SK-N-SH (cell line): ENCODE results near the gene SLC5A8. TPM values are rescaled to one million over a fixed set of nuclear protein-coding genes. Genes with fewer than 3 reads are reported as not detected.

Source experiments
- CTCF ChIA-PET: fragments of 300-600, 350-600 bp; formaldehyde crosslinking; extraction: SDS; loops from one replicate; lab custom pipeline; 2021; lab: Yijun Ruan, JAX
- POLR2A ChIA-PET: fragments of 350-600 bp; sonication (Branson Sonifier 250); formaldehyde crosslinking; extraction: SDS; loops from one replicate; lab custom pipeline; 2020; ENCODE audit warnings: antibody characterized with exemption, inconsistent platforms; lab: Yijun Ruan, JAX
- DNase-seq: peaks from one replicate; pipeline ENCODE4 v3.0.0; 2012
- H2AFZ ChIP-seq: fragments of 200-600 bp; sonication (generic); 2 replicates; pipeline ENCODE4 v1.8.1; 2016; ENCODE audit warnings: antibody characterized with exemption, mild to moderate bottlenecking, low read depth
- H3F3A ChIP-seq: fragments of 200-600 bp; sonication (generic); replicated peaks from 2 replicates; pipeline ENCODE3; 2016; ENCODE audit warnings: antibody characterized with exemption, mild to moderate bottlenecking; ENCODE audit not compliant: insufficient read depth
- H3K27ac ChIP-seq, 2 experiments: fragments of 200-500 bp in 1 of 2; fragments of 200-600 bp in 1 of 2; sonication (Bioruptor generic) in 1 of 2; sonication (generic), shearing (Covaris generic) in 1 of 2; 2 replicates each; pipeline versions ENCODE4 v1.5.1 to v1.6.1; 2014 to 2016; ENCODE audit warnings: low read depth in 2 of 2, inconsistent platforms in 1 of 2, low read length in 1 of 2, mild to moderate bottlenecking in 1 of 2, mixed read lengths in 1 of 2
- H3K27me3 ChIP-seq: fragments of 200-600 bp; sonication (generic), shearing (Covaris generic); 2 replicates; pipeline ENCODE4 v1.6.1; 2016; ENCODE audit warnings: mixed run types; ENCODE audit not compliant: insufficient read depth
- H3K36me3 ChIP-seq, 2 experiments: fragments of 200-500 bp in 1 of 2; fragments of 200-600 bp in 1 of 2; sonication (Bioruptor generic) in 1 of 2; sonication (generic) in 1 of 2; replicated peaks in 1 of 2; 2 replicates each; pipeline versions ENCODE3 to v1.5.1; 2014 to 2016; ENCODE audit warnings: low read length in 1 of 2, mild to moderate bottlenecking in 1 of 2; ENCODE audit not compliant: insufficient read depth in 2 of 2, control insufficient read depth in 1 of 2
- H3K4me1 ChIP-seq, 2 experiments: fragments of 200-500 bp in 1 of 2; fragments of 200-600 bp in 1 of 2; sonication (Bioruptor generic) in 1 of 2; sonication (generic), shearing (Covaris generic) in 1 of 2; 2 replicates each; pipeline versions ENCODE4 v1.5.1 to v1.6.1; 2014 to 2016; ENCODE audit warnings: low read depth in 1 of 2, low read length in 1 of 2, mixed run types in 1 of 2; ENCODE audit not compliant: insufficient read depth in 2 of 2, control insufficient read depth in 1 of 2
- H3K4me2 ChIP-seq: fragments of 200-600 bp; sonication (generic), shearing (Covaris generic); 2 replicates; pipeline ENCODE4 v1.6.1; 2017; ENCODE audit warnings: mixed run types
- H3K4me3 ChIP-seq, 2 experiments: fragments of 200-500 bp in 1 of 2; fragments of 200-600 bp in 1 of 2; sonication (Bioruptor generic) in 1 of 2; sonication (generic), shearing (Covaris generic) in 1 of 2; 2 replicates each; pipeline versions ENCODE4 v1.5.1 to v1.8.1; 2014 to 2016; ENCODE audit warnings: low read depth in 2 of 2, inconsistent platforms in 1 of 2, low read length in 1 of 2, mild to moderate bottlenecking in 1 of 2, mixed read lengths in 1 of 2, moderate library complexity in 1 of 2
- H3K79me2 ChIP-seq: fragments of 200-600 bp; sonication (generic); 2 replicates; pipeline ENCODE4 v1.8.1; 2017; ENCODE audit warnings: mild to moderate bottlenecking; ENCODE audit not compliant: insufficient read depth
- H3K9ac ChIP-seq: fragments of 200-600 bp; sonication (generic); 2 replicates; pipeline ENCODE4 v1.6.1; 2017; ENCODE audit warnings: mixed run types
- H3K9me2 ChIP-seq: fragments of 200-600 bp; sonication (generic); 2 replicates; pipeline ENCODE4 v1.6.1; 2017; ENCODE audit warnings: mixed run types
- H3K9me3 ChIP-seq: fragments of 200-600 bp; sonication (generic); 2 replicates; pipeline ENCODE4 v1.6.1; 2017; ENCODE audit warnings: mixed run types, mild to moderate bottlenecking, moderate library complexity
- H4K20me1 ChIP-seq: fragments of 200-600 bp; sonication (generic); 2 replicates; pipeline ENCODE4 v1.6.1; 2017; ENCODE audit warnings: mild to moderate bottlenecking, mixed run types; ENCODE audit not compliant: insufficient read depth
- ELF1 ChIP-seq: IDR thresholded peaks from 2 replicates; pipeline ENCODE4 v1.4.0; 2012
- EP300 ChIP-seq, 2 experiments: IDR thresholded peaks; 2 replicates each; pipeline versions ENCODE4 v1.4.0 to v1.6.1; 2012; ENCODE audit warnings: borderline replicate concordance in 1 of 2, low read depth in 1 of 2, low read length in 1 of 2
- EZH2phosphoT487 ChIP-seq: fragments of 200-600 bp; sonication (generic); IDR thresholded peaks from 2 replicates; pipeline ENCODE4 v1.6.1; 2017; ENCODE audit warnings: low read depth, mixed run types, mild to moderate bottlenecking, antibody characterized with exemption, moderate library complexity, borderline replicate concordance
- FOSL2 ChIP-seq: IDR thresholded peaks from 2 replicates; pipeline ENCODE4 v1.4.0; 2012; ENCODE audit warnings: low read depth, mild to moderate bottlenecking, moderate library complexity, borderline replicate concordance
- GABPA ChIP-seq: IDR thresholded peaks from 2 replicates; pipeline ENCODE4 v1.4.0; 2012; ENCODE audit warnings: low read depth, mild to moderate bottlenecking
- GATA2 ChIP-seq: sonication (generic); formaldehyde crosslinking; IDR thresholded peaks from 2 replicates; pipeline ENCODE4 v1.5.0; 2020; ENCODE audit warnings: mild to moderate bottlenecking, missing genetic modification reagents
- MEF2A ChIP-seq: IDR thresholded peaks from 2 replicates; pipeline ENCODE4 v1.4.0; 2012; ENCODE audit warnings: low read depth, borderline replicate concordance
- MXI1 ChIP-seq: IDR thresholded peaks from 2 replicates; pipeline ENCODE4 v1.6.1; 2012; ENCODE audit warnings: mild to moderate bottlenecking, low read depth, low read length, improper control_type of control experiment
- NFIC ChIP-seq: IDR thresholded peaks from 2 replicates; pipeline ENCODE4 v1.4.0; 2012; ENCODE audit warnings: borderline replicate concordance
- POLR2AphosphoS5 ChIP-seq: IDR thresholded peaks from 2 replicates; pipeline ENCODE4 v1.6.1; 2012; ENCODE audit warnings: low read depth, low read length
- RCOR1 ChIP-seq: fragments of 150-350 bp; IDR thresholded peaks from 2 replicates; pipeline ENCODE4 v1.6.1; 2017; ENCODE audit warnings: antibody characterized with exemption, low read length
- RFX5 ChIP-seq: IDR thresholded peaks from 2 replicates; pipeline ENCODE4 v1.6.1; 2012; ENCODE audit warnings: mild to moderate bottlenecking, improper control_type of control experiment, low read length
- SIN3A ChIP-seq: IDR thresholded peaks from 2 replicates; pipeline ENCODE4 v1.6.1; 2012; ENCODE audit warnings: low read depth, mild to moderate bottlenecking, low read length, moderate library complexity, borderline replicate concordance
- SMC3 ChIP-seq: IDR thresholded peaks from 2 replicates; pipeline ENCODE4 v1.6.1; 2012; ENCODE audit warnings: low read depth, low read length, improper control_type of control experiment
- TAF1 ChIP-seq: IDR thresholded peaks from 2 replicates; pipeline ENCODE4 v1.6.1; 2012; ENCODE audit warnings: low read depth, mild to moderate bottlenecking, low read length, moderate library complexity, borderline replicate concordance
- TEAD4 ChIP-seq: IDR thresholded peaks from 2 replicates; pipeline ENCODE4 v1.4.0; 2012; ENCODE audit warnings: mild to moderate bottlenecking, borderline replicate concordance; ENCODE audit not compliant: insufficient read depth
- WGBS: methylation state at CpG from one replicate; pipeline ENCODE4 v1.1.6; 2017; ENCODE audit warnings: low lambda C conversion rate; 5-methylcytosine and 5-hydroxymethylcytosine counted together
- polyA plus RNA-seq, 3 experiments: library from polyadenylated mRNA; depleted of rRNA; stranded (reverse); fragments of >200 nt; gene quantifications; 2 replicates each; pipeline ENCODE4 v1.2.3, GENCODE V29; 2012
- TF ChIP-seq, protein P1 (sequence below): IDR thresholded peaks from 2 replicates; pipeline ENCODE4 v1.4.0; 2012; ENCODE audit warnings: low read depth
- TF ChIP-seq, protein P2 (sequence below): fragments of 200-600 bp; sonication (generic); IDR thresholded peaks from 2 replicates; pipeline ENCODE4 v1.6.1; 2017; ENCODE audit warnings: antibody characterized with exemption, mild to moderate bottlenecking, moderate library complexity
- TF ChIP-seq, protein P3 (sequence below): fragments of 150-350 bp; IDR thresholded peaks from 2 replicates; pipeline ENCODE4 v1.6.1; 2016; ENCODE audit warnings: mild to moderate bottlenecking, low read depth, low read length

Gene SLC5A8
- polyA plus RNA-seq, 1 of the 3 experiments (the other 2 are of a cell fraction), result not detected

DNA sequence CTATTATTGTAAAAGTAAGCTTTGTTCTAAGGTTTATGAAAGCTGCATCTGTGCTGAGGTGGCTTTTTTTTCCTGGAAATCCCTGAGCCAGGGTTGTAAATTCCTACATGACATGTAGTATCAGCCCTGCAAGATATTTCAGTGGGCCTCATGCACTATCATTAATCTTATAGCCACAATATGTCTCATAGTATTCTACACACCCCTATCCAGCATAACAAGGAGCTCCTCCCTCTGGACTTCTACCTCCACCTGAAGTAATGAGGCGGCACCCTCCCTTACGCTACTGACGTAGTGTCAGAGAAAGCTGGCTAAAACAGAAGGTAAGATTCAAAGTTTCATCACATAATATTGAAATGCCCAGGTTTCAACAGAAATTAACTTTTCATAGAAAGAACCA is 35.5 kb downstream of the SLC5A8 start:
- no peaks in the 10 kb centered on the region for H3K79me2 ChIP-seq
- H3K9ac ChIP-seq, result no peak overlapping the region
- no peaks in the 10 kb centered on the region for H3K9me2 ChIP-seq
- TF ChIP-seq RCOR1, result no peak
- TF ChIP-seq NFIC, result no peak
- no peak for TF ChIP-seq FOSL2
- TF ChIP-seq GATA2 (CRISPR knock-in tag), result no peak
- no peak for TF ChIP-seq TAF1
- no peak for TF ChIP-seq MXI1
- TF ChIP-seq, protein P1, sequence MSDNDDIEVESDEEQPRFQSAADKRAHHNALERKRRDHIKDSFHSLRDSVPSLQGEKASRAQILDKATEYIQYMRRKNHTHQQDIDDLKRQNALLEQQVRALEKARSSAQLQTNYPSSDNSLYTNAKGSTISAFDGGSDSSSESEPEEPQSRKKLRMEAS, result no peak
- TF ChIP-seq ELF1, result no peak
- no peak for TF ChIP-seq RFX5
- TF ChIP-seq SMC3, result no peak
- TF ChIP-seq, protein P2, sequence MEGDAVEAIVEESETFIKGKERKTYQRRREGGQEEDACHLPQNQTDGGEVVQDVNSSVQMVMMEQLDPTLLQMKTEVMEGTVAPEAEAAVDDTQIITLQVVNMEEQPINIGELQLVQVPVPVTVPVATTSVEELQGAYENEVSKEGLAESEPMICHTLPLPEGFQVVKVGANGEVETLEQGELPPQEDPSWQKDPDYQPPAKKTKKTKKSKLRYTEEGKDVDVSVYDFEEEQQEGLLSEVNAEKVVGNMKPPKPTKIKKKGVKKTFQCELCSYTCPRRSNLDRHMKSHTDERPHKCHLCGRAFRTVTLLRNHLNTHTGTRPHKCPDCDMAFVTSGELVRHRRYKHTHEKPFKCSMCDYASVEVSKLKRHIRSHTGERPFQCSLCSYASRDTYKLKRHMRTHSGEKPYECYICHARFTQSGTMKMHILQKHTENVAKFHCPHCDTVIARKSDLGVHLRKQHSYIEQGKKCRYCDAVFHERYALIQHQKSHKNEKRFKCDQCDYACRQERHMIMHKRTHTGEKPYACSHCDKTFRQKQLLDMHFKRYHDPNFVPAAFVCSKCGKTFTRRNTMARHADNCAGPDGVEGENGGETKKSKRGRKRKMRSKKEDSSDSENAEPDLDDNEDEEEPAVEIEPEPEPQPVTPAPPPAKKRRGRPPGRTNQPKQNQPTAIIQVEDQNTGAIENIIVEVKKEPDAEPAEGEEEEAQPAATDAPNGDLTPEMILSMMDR, result no peak
- no peak for TF ChIP-seq MEF2A
- no peak for TF ChIP-seq GABPA
- TF ChIP-seq SIN3A, result no peak
- TF ChIP-seq, protein P3, sequence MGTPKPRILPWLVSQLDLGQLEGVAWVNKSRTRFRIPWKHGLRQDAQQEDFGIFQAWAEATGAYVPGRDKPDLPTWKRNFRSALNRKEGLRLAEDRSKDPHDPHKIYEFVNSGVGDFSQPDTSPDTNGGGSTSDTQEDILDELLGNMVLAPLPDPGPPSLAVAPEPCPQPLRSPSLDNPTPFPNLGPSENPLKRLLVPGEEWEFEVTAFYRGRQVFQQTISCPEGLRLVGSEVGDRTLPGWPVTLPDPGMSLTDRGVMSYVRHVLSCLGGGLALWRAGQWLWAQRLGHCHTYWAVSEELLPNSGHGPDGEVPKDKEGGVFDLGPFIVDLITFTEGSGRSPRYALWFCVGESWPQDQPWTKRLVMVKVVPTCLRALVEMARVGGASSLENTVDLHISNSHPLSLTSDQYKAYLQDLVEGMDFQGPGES, result no peak
- TF ChIP-seq EP300 (IDR thresholded peaks at IDR 0.05; ENCODE audit: borderline replicate concordance in 1 of 2, low read depth in 1 of 2, low read length in 1 of 2), result no peak
- no peak for TF ChIP-seq POLR2AphosphoS5
- no peak for TF ChIP-seq EZH2phosphoT487
- no peak for TF ChIP-seq TEAD4
- 67% methylated on average over 3 of the region's 3 CpGs for WGBS
- no peak overlapping the region for H2AFZ ChIP-seq
- no peaks in the 10 kb centered on the region for H3F3A ChIP-seq
- no peaks in the 10 kb centered on the region; the same call in 1 of the 2 replicates for H3K27me3 ChIP-seq
- no peak overlapping the region for H3K4me2 ChIP-seq
- ChIA-PET CTCF (no interaction called here), POLR2A (no interaction called here)
- DNase-seq, result no peak
- H3K4me1 ChIP-seq, result no peaks in the 10 kb centered on the region
- H3K9me3 ChIP-seq, result peaks cover 6% of the 10 kb centered on the region; the same call in 1 of the 2 replicates
- no peaks in the 10 kb centered on the region for H4K20me1 ChIP-seq
- no peak overlapping the region for H3K27ac ChIP-seq
- no peaks in the 10 kb centered on the region for H3K36me3 ChIP-seq
- H3K4me3 ChIP-seq, result no peak overlapping the region
